Measurements from ENCODE around the gene LRRIQ4.

DNA sequence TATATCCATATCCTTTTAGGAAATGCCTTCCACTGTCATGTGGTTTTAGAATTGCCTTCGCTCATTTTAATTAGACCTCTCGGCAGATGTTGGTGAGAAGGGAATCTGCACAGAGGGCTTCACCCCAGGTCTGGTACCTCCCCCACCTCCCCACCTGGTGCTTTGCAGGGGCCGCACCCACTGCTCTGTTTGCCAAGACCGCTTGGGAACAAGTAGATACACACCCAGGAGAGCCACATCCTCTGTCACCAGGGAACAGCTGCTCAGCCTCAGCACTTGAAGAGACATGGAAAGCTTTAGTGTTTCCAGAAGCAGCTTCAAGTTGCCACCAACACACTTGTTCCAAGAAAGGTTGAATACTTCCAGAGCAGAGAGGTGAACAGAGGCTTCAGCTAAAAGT is 35.2 kb downstream of the LRRIQ4 start:
- TF ChIP-seq, protein P1, sequence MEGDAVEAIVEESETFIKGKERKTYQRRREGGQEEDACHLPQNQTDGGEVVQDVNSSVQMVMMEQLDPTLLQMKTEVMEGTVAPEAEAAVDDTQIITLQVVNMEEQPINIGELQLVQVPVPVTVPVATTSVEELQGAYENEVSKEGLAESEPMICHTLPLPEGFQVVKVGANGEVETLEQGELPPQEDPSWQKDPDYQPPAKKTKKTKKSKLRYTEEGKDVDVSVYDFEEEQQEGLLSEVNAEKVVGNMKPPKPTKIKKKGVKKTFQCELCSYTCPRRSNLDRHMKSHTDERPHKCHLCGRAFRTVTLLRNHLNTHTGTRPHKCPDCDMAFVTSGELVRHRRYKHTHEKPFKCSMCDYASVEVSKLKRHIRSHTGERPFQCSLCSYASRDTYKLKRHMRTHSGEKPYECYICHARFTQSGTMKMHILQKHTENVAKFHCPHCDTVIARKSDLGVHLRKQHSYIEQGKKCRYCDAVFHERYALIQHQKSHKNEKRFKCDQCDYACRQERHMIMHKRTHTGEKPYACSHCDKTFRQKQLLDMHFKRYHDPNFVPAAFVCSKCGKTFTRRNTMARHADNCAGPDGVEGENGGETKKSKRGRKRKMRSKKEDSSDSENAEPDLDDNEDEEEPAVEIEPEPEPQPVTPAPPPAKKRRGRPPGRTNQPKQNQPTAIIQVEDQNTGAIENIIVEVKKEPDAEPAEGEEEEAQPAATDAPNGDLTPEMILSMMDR (conservative IDR thresholded peaks at IDR 0.05), result no peak
- no peak for TF ChIP-seq EZH2 (IDR thresholded peaks at IDR 0.05; ENCODE audit: low read depth)

Data from PC-9 (cell line).